Cardiac atrium fibroblast (primary cell): ENCODE measurements around the gene PAX5. TPM values are rescaled to one million over a fixed set of nuclear protein-coding genes. Genes with fewer than 3 reads are reported as not detected.

ENCODE experiments used
- total RNA-seq: library from RNA; depleted of rRNA; stranded (reverse); fragments of >200 nt; gene quantifications from 2 replicates; pipeline ENCODE4 v1.2.3, GENCODE V29; 2015

Gene PAX5
- total RNA-seq, result not detected in 2 replicates

DNA sequence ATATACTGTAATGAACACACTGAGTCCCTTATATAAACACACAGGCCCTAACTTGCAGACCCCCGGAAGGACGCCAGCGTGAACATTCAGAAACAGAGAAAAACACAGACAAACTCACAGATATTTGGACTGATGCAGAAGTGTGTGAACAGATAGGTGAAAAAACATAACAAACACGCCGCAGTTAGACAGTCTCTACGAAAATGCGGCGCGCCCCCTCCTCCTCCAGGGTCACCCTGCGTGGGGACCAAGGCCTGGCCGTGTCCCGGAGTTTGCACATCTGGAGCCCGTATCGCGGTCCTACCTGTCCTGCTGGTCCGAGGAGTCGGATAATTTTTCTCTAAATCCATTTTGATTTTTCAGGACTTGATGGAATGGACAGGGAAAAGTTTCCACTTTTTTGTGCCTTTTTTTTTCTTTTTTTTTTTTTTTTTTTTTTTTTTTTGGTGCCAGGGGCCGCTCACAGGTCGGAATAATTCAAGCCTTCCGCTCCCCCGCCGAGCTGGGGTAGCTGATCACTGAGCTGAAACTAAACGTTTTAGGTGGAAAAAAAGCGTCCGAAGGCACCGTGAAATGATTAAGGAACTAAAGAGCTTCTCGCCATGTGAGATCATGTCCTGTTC, at the start of gene PAX5:
TSS of gene PAX5 (minus strand) at position 587 of the 623 bp plus-strand sequence. CDS start at position 350, 237 bp downstream.

Other genes with a start within 250 kb of the PAX5 start
- 9.7 and 11.8 TPM in 2 replicates for gene ZCCHC7, start 86.3 kb upstream of the PAX5 start, total RNA-seq